HL-60 (cell line): ENCODE results near the gene GAD2.

Source experiments
- CTCF ChIP-seq: IDR thresholded peaks from one replicate; pipeline ENCODE4 v1.5.1; 2011; ENCODE audit warnings: low read length, control low read depth, inconsistent platforms; ENCODE audit not compliant: insufficient read depth
- GABPA ChIP-seq: IDR thresholded peaks from 2 replicates; pipeline ENCODE4 v1.6.1; 2012; ENCODE audit warnings: low read depth
- POLR2AphosphoS5 ChIP-seq: IDR thresholded peaks from 2 replicates; pipeline ENCODE4 v1.6.1; 2012; ENCODE audit warnings: low read depth
- REST ChIP-seq: IDR thresholded peaks from 2 replicates; pipeline ENCODE4 v1.6.1; 2012; ENCODE audit warnings: low read depth; ENCODE audit not compliant: insufficient replicate concordance
- SPI1 ChIP-seq: IDR thresholded peaks from 2 replicates; pipeline ENCODE4 v1.6.1; 2012; ENCODE audit warnings: low read depth, mild to moderate bottlenecking, borderline replicate concordance

- no peak for TF ChIP-seq CTCF
- TF ChIP-seq SPI1 = no peak
- no peak for TF ChIP-seq POLR2AphosphoS5
- TF ChIP-seq REST = no peak
- no peak for TF ChIP-seq GABPA
These were observed 1.1 kb upstream of the GAD2 start for GRCh38 chr10:26215396-26215934.
